ENCODE results near the gene SYNE3. TPM values are rescaled to one million over a fixed set of nuclear protein-coding genes. Genes with fewer than 3 reads are reported as not detected.

SYNE3 gene
- 27.6 TPM for total RNA-seq

GRCh38 chr14:95516554-95517181, at the start of gene SYNE3:
TSS of gene SYNE3 (minus strand) at chr14:95516650. CDS start at chr14:95475821, 40,829 bp downstream.
- H3K27me3 ChIP-seq (ENCODE audit: insufficient read depth, low read length): no peaks in the 10 kb centered on the region
- peaks cover 82% of the 10 kb centered on the region for H3K4me1 ChIP-seq (ENCODE audit: insufficient read depth, low read length)
- H3K9me3 ChIP-seq (ENCODE audit: low read depth, low read length): no peaks in the 10 kb centered on the region
- peak within 1 kb of the TSS; percentile 59 for H3K4me3 ChIP-seq (ENCODE audit: low read length)

GRCh38 chr14:95564060-95564459, 47.6 kb upstream of the SYNE3 start:
- Histone ChIP-seq H3K9me3 (ENCODE audit: low read depth, low read length) (no peaks in the 10 kb centered on the region), H3K4me1 (ENCODE audit: insufficient read depth, low read length) (no peaks in the 10 kb centered on the region), H3K4me3 (ENCODE audit: low read length) (no peak overlapping the region), H3K27me3 (ENCODE audit: insufficient read depth, low read length) (no peaks in the 10 kb centered on the region)

- Histone ChIP-seq H3K4me3 (ENCODE audit: low read length) (no peak overlapping the region), H3K4me1 (ENCODE audit: insufficient read depth, low read length) (no peaks in the 10 kb centered on the region), H3K9me3 (ENCODE audit: low read depth, low read length) (no peaks in the 10 kb centered on the region), H3K27me3 (ENCODE audit: insufficient read depth, low read length) (no peaks in the 10 kb centered on the region)
These were observed 46.6 kb upstream of the SYNE3 start for GRCh38 chr14:95562892-95563685.

- H3K4me3 ChIP-seq (ENCODE audit: low read length): no peak overlapping the region
These were observed 44.6 kb upstream of the SYNE3 start for GRCh38 chr14:95561001-95561412.

GRCh38 chr14:95559203-95559602, 42.8 kb upstream of the SYNE3 start:
- H3K4me3 ChIP-seq (ENCODE audit: low read length): no peak overlapping the region

More at GRCh38 chr14:95561001-95561412, 44.6 kb upstream of the SYNE3 start:
- no peaks in the 10 kb centered on the region for H3K4me1 ChIP-seq (ENCODE audit: insufficient read depth, low read length)
- no peaks in the 10 kb centered on the region for H3K9me3 ChIP-seq (ENCODE audit: low read depth, low read length)
- H3K27me3 ChIP-seq (ENCODE audit: insufficient read depth, low read length): no peaks in the 10 kb centered on the region

GRCh38 chr14:95557832-95558231, 41.4 kb upstream of the SYNE3 start:
- Histone ChIP-seq H3K4me3 (ENCODE audit: low read length) (no peak overlapping the region), H3K9me3 (ENCODE audit: low read depth, low read length) (no peaks in the 10 kb centered on the region), H3K27me3 (ENCODE audit: insufficient read depth, low read length) (no peaks in the 10 kb centered on the region), H3K4me1 (ENCODE audit: insufficient read depth, low read length) (no peaks in the 10 kb centered on the region)

More at GRCh38 chr14:95559203-95559602, 42.8 kb upstream of the SYNE3 start:
- H3K9me3 ChIP-seq (ENCODE audit: low read depth, low read length): no peaks in the 10 kb centered on the region
- H3K27me3 ChIP-seq (ENCODE audit: insufficient read depth, low read length): no peaks in the 10 kb centered on the region
- no peaks in the 10 kb centered on the region for H3K4me1 ChIP-seq (ENCODE audit: insufficient read depth, low read length)

- Histone ChIP-seq H3K9me3 (ENCODE audit: low read depth, low read length) (no peaks in the 10 kb centered on the region), H3K27me3 (ENCODE audit: insufficient read depth, low read length) (no peaks in the 10 kb centered on the region), H3K4me1 (ENCODE audit: insufficient read depth, low read length) (no peaks in the 10 kb centered on the region)
These were observed 40.8 kb upstream of the SYNE3 start for GRCh38 chr14:95557291-95557690.

GRCh38 chr14:95555053-95555452, 38.6 kb upstream of the SYNE3 start:
- no peaks in the 10 kb centered on the region for H3K9me3 ChIP-seq (ENCODE audit: low read depth, low read length)
- no peak overlapping the region for H3K4me3 ChIP-seq (ENCODE audit: low read length)
- no peaks in the 10 kb centered on the region for H3K27me3 ChIP-seq (ENCODE audit: insufficient read depth, low read length)
- no peaks in the 10 kb centered on the region for H3K4me1 ChIP-seq (ENCODE audit: insufficient read depth, low read length)

More at GRCh38 chr14:95557291-95557690, 40.8 kb upstream of the SYNE3 start:
- no peak overlapping the region for H3K4me3 ChIP-seq (ENCODE audit: low read length)

GRCh38 chr14:95553141-95553540, 36.7 kb upstream of the SYNE3 start:
- no peaks in the 10 kb centered on the region for H3K27me3 ChIP-seq (ENCODE audit: insufficient read depth, low read length)
- H3K4me1 ChIP-seq (ENCODE audit: insufficient read depth, low read length): no peaks in the 10 kb centered on the region
- no peaks in the 10 kb centered on the region for H3K9me3 ChIP-seq (ENCODE audit: low read depth, low read length)
- no peak overlapping the region for H3K4me3 ChIP-seq (ENCODE audit: low read length)

- Histone ChIP-seq H3K9me3 (ENCODE audit: low read depth, low read length) (no peaks in the 10 kb centered on the region), H3K27me3 (ENCODE audit: insufficient read depth, low read length) (no peaks in the 10 kb centered on the region), H3K4me3 (ENCODE audit: low read length) (no peak overlapping the region), H3K4me1 (ENCODE audit: insufficient read depth, low read length) (no peaks in the 10 kb centered on the region)
These were observed 35.0 kb upstream of the SYNE3 start for GRCh38 chr14:95551435-95551834.

GRCh38 chr14:95549656-95550585, 33.5 kb upstream of the SYNE3 start:
- Histone ChIP-seq H3K4me3 (ENCODE audit: low read length) (no peak overlapping the region), H3K9me3 (ENCODE audit: low read depth, low read length) (no peaks in the 10 kb centered on the region), H3K27me3 (ENCODE audit: insufficient read depth, low read length) (no peaks in the 10 kb centered on the region), H3K4me1 (ENCODE audit: insufficient read depth, low read length) (no peaks in the 10 kb centered on the region)

- Histone ChIP-seq H3K4me3 (ENCODE audit: low read length) (no peak overlapping the region), H3K4me1 (ENCODE audit: insufficient read depth, low read length) (no peaks in the 10 kb centered on the region)
These were observed 32.0 kb upstream of the SYNE3 start for GRCh38 chr14:95548328-95548929.

GRCh38 chr14:95547626-95548327, 31.3 kb upstream of the SYNE3 start:
- no peaks in the 10 kb centered on the region for H3K27me3 ChIP-seq (ENCODE audit: insufficient read depth, low read length)
- H3K4me3 ChIP-seq (ENCODE audit: low read length): no peak overlapping the region
- H3K4me1 ChIP-seq (ENCODE audit: insufficient read depth, low read length): no peaks in the 10 kb centered on the region
- H3K9me3 ChIP-seq (ENCODE audit: low read depth, low read length): no peaks in the 10 kb centered on the region

More at GRCh38 chr14:95548328-95548929, 32.0 kb upstream of the SYNE3 start:
- Histone ChIP-seq H3K27me3 (ENCODE audit: insufficient read depth, low read length) (no peaks in the 10 kb centered on the region), H3K9me3 (ENCODE audit: low read depth, low read length) (no peaks in the 10 kb centered on the region)

GRCh38 chr14:95547272-95547625, 30.8 kb upstream of the SYNE3 start:
- no peaks in the 10 kb centered on the region for H3K4me1 ChIP-seq (ENCODE audit: insufficient read depth, low read length)
- no peaks in the 10 kb centered on the region for H3K9me3 ChIP-seq (ENCODE audit: low read depth, low read length)
- no peak overlapping the region for H3K4me3 ChIP-seq (ENCODE audit: low read length)
- no peaks in the 10 kb centered on the region for H3K27me3 ChIP-seq (ENCODE audit: insufficient read depth, low read length)
